IPS-NIHi7 (cell line): ENCODE measurements around the gene CEP120.
"Not testable (repeated sequence)": the region's sequence is repeated elsewhere in the genome, so short reads cannot be mapped to it uniquely, and the experiment has no call there.

Experiments
- DNase-seq: peaks from one replicate; pipeline ENCODE4 v3.0.0; 2012; ENCODE audit warnings: mixed read lengths; ENCODE audit errors: extremely low spot score

The CEP120 gene

GRCh38 chr5:123387313-123387712, 35.9 kb downstream of the CEP120 start:
- DNase-seq, result no peak

- DNase-seq, result no peak
These were observed 41.0 kb downstream of the CEP120 start for GRCh38 chr5:123382252-123382651.

GRCh38 chr5:123371575-123372179, 51.5 kb downstream of the CEP120 start:
- peak; percentile 67 for DNase-seq

- DNase-seq, result no peak
These were observed 53.7 kb downstream of the CEP120 start for GRCh38 chr5:123369371-123369968.

GRCh38 chr5:123367739-123368138, 55.5 kb downstream of the CEP120 start:
- no peak for DNase-seq

- DNase-seq, result no peak
These were observed 58.0 kb downstream of the CEP120 start for GRCh38 chr5:123365156-123365555.

- no peak for DNase-seq
These were observed 58.6 kb downstream of the CEP120 start for GRCh38 chr5:123364441-123365155.

DNA sequence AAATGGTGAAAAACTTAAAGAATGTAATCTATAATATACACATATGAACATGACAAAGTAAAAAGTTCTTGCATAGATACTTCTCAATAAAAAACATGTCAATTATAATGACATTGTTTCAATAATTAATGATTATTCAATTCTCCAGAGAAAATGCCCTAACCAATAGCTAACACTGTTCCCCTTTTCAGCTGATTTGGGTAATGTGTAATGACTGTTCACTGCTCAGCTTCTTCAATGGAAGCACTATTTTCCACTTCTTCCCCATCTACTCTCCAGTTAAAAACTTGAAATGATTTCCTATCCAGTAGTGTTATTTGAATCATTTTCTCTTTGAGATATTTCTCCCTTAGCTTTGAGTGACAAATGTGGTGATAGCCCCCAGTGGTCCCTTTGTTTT, 62.3 kb downstream of the CEP120 start:
- no peak for DNase-seq

GRCh38 chr5:123360201-123360571, 63.0 kb downstream of the CEP120 start:
- DNase-seq, result no peak

GRCh38 chr5:123359454-123360200, 63.6 kb downstream of the CEP120 start:
- no peak for DNase-seq

DNA sequence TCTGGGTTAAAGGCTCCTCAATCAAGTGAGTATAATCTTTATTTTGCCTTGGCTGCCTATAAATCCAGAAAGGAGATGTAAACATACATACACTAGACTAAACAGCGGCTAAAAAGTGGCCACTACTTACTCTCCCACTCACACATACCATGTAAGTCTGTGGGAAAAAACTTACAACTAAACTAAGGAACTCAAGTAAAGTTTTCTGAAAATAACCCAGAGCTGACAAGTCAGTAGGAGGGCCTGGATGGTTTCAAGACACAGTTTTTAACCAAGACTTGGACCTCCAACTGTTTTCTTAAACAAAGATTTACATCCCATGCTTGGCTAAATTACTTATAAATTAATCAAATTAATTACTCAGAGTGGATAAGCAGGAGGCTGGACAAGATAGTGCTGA, 64.5 kb downstream of the CEP120 start:
- no peak for DNase-seq

DNA sequence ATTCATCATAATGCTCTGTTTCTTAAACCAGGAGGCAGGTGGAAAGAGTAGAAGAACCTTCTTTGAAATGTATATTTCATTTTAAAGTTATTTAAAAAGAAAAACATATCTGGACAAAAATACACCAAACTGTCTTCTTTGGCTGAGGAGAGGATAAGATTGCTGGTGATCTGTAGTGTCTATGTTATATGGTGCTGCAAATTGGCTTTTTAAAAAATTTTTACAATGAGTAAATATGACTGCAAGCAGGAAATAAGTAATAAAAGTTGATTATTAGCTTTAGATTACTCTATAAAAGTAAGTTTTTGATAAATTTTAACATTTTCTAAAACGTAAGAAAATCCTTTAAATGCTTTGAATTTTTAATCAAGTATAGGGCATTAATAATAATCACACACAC, 64.9 kb downstream of the CEP120 start:
- DNase-seq, result no peak

DNA sequence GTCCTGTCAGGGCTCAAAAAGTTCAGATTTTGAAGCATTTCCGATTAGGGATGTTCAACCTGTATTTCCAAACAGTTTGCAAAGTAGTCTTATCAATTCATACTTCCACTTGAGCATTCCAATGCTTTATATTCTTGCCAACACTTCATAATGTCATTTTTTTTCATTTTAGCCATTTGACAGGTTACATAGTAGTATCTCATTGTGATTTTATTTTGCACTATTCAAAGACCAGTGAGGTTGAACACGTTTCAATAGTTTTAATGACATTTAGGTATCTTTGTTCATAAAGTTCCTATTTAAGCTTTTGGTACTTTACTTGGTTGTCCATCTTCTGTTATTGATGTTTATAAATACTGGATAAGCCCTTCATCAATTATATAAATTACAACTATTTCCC, 71.4 kb downstream of the CEP120 start:
- DNase-seq, result no peak

DNA sequence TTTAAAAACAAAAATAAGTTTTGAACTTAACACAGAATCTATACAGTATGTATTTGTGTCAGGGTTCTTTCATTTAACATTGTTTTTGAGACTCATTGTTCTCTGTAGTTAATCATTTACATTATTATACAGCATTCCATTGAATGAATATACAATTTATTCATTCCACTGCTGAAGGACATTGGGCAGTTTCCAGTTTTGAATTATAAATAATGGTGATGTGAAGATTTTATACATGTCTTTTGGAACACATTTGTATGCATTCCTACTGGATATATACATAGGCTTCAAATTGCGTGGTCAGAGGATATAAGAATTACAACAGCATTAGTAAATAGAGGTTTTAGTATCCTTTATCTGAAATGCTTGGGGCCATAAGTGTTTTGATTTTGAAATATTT, 72.0 kb downstream of the CEP120 start:
- no peak for DNase-seq

DNA sequence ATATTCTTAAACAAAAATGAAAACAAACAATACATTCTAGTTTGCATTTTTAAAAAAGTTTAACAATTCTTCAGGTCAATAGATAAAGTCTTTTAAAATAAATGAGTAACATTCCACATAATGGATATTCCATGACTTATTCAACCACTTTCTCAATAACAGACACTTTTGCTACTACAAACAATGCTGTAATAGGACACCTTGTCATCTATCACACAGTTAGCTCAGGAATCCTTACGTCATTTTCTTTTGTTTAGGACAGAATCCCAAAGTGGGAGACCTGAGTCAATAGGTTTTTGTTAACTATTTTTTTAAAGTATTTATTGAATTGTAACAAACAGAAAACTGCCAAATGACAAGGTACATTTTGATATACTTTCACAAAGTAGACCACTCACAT, 72.5 kb downstream of the CEP120 start:
- DNase-seq, result no peak

DNA sequence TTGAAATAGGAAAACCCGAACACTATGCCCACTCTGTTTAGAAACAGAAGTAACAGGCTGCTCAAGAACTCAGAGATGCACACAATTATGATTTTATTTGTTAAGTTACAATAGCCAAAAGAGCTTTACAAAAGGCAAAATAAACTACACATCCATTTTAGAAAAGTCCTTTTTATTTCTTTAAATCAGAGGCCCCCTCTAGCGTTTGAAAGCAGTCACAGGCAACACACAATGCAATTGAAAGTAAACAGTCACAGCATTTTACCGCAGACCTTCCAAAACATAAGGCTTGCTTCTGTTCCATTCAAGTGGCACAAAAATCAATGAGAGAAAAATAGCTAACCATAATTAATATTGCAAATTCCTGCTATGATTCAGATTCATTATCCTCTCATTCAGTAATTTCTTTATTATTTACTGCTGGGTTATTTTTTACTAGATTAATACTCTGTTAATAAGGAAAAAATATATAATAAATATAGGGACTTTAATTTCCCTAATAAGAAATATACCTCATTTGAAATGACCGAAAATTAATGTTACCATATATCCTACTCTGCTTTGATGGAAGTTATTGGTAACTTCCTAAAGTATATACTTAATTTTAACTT, 78.3 kb downstream of the CEP120 start:
- DNase-seq, result peak; percentile 13

GRCh38 chr5:123340928-123341327, 82.3 kb downstream of the CEP120 start:
- DNase-seq, result no peak

DNA sequence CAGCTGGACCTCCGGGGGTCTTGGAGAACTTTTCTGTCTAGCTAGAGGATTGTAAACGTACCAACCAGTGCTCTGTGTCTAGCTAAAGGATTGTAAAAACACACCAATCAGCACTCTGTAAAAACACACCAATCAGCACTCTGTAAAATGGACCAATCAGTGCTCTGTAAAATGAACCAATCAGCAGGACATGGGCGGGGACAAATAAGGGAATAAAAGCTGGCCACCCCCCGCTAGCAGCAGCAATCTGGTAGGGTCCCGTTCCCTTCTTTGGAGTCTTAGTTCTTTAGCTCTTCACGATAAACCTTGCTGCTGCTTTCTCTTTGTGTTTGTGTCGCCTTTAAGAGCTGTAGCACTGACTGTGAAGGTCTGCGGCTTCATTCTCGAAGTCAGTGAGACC, 114.8 kb downstream of the CEP120 start:
- DNase-seq, result not testable (repeated sequence)

DNA sequence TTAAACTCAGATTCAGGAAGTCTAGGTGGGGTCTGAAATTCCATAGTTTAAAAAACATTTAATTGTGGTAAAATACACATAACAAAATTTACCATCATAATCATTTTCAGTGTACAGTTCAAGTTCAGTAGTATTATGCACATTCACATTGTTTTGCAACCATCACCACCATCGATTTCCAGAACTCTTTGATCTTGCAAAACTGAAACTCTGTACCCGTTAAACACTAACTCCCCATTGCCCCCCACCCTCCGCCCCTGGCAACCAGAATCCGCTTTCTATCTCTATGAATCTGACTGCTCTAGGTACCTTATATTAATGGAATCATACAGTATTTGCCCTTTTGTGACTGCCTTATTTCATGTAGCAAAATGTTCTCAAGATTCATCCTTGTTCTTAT, 117.5 kb downstream of the CEP120 start:
- DNase-seq, result no peak

DNA sequence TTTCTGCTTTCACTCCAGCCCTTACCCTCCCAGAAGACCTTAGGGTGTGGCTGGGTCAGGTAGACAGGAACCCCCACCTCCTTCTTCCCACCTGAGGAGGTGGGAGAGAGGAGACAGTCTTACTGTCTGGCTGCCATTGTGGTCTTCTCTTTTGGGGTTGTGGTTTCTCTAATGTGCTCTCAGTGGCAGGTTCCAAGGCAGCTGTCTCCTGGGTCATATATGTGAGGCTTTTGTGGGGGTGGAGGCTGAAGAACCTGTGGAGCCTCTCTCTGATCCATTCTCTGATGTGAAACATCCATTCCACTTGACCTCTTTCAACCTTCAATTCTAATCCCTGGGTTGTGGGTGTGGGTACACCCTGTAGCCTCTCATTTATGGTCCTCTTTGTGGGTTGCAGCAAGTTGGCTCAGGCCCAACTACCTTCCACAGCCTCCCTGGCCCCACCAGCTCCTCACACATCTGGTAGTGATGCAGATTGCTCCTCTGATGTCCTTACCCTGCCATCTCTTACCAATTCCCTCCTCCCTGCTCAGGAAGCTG, 118.4 kb downstream of the CEP120 start:
- no peak for DNase-seq

DNA sequence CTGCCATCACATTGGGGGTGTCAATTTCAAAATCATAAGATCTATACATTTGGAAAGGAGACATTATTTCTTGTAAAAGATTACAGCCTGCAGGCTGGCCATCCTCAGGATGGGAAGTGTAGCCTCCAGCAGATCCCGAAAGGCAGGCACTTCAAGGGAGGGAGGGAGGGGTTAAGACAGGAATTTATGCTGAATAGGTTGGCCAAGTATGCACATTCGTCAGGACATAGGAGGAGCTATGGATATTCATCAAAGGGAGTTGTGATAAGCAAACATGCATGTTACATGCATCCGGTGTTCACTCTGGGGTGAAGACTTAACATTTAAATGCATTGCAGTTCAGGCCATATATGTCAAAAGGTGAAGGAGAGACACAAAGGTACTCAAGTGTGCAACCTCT, 119.4 kb downstream of the CEP120 start:
- DNase-seq, result no peak

GRCh38 chr5:123300266-123300665, 122.9 kb downstream of the CEP120 start:
- no peak for DNase-seq
